ENCODE measurements around the gene CCSER1.
"Not testable (repeated sequence)": the region's sequence is repeated elsewhere in the genome, so short reads cannot be mapped to it uniquely, and the experiment has no call there.

CCSER1 gene

GRCh38 chr4:91212211-91212610, 1085.0 kb downstream of the CCSER1 start:
- no peak overlapping the region for H3K27ac ChIP-seq
- H3K9ac ChIP-seq (ENCODE audit: insufficient read length): no peak overlapping the region
- no peaks in the 10 kb centered on the region for H3K36me3 ChIP-seq (ENCODE audit: insufficient read depth, low read length)
- DNase-seq (ENCODE audit: low read depth, low spot score): no peak
- H3K4me3 ChIP-seq: no peak overlapping the region
- H3K9me3 ChIP-seq (ENCODE audit: low read depth, low read length): no peaks in the 10 kb centered on the region
- TF ChIP-seq FOXP2 (optimal IDR thresholded peaks at IDR 0.05; ENCODE audit: control extremely low read depth, extremely low read length, insufficient read depth) (no peak), EZH2 (IDR thresholded peaks at IDR 0.05) (no peak), POLR2AphosphoS5 (IDR thresholded peaks at IDR 0.05; ENCODE audit: borderline replicate concordance, low read depth, low read length) (no peak)

GRCh38 chr4:91217831-91218403, 1090.7 kb downstream of the CCSER1 start:
- H3K4me3 ChIP-seq; H3K27ac ChIP-seq; DNase-seq (ENCODE audit: low read depth, low spot score); H3K9me3 ChIP-seq (ENCODE audit: low read depth, low read length); H3K36me3 ChIP-seq (ENCODE audit: insufficient read depth, low read length); H3K9ac ChIP-seq (ENCODE audit: insufficient read length): not testable (repeated sequence)

GRCh38 chr4:91220315-91220714, 1093.1 kb downstream of the CCSER1 start:
- H3K36me3 ChIP-seq (ENCODE audit: insufficient read depth, low read length): no peaks in the 10 kb centered on the region
- no peaks in the 10 kb centered on the region for H3K9me3 ChIP-seq (ENCODE audit: low read depth, low read length)
- H3K9ac ChIP-seq (ENCODE audit: insufficient read length): no peak overlapping the region
- no peak overlapping the region for H3K27ac ChIP-seq
- no peak overlapping the region for H3K4me3 ChIP-seq
- DNase-seq (ENCODE audit: low read depth, low spot score): no peak
- no peak for TF ChIP-seq EZH2 (IDR thresholded peaks at IDR 0.05)
- TF ChIP-seq POLR2AphosphoS5 (IDR thresholded peaks at IDR 0.05; ENCODE audit: borderline replicate concordance, low read depth, low read length): no peak
- no peak for TF ChIP-seq FOXP2 (optimal IDR thresholded peaks at IDR 0.05; ENCODE audit: control extremely low read depth, extremely low read length, insufficient read depth)

- no peak overlapping the region for H3K9ac ChIP-seq (ENCODE audit: insufficient read length)
- no peaks in the 10 kb centered on the region for H3K36me3 ChIP-seq (ENCODE audit: insufficient read depth, low read length)
- H3K27ac ChIP-seq: no peak overlapping the region
- no peaks in the 10 kb centered on the region for H3K9me3 ChIP-seq (ENCODE audit: low read depth, low read length)
- no peak overlapping the region for H3K4me3 ChIP-seq
- no peak for DNase-seq (ENCODE audit: low read depth, low spot score)
- TF ChIP-seq EZH2 (IDR thresholded peaks at IDR 0.05): no peak
- TF ChIP-seq FOXP2 (optimal IDR thresholded peaks at IDR 0.05; ENCODE audit: control extremely low read depth, extremely low read length, insufficient read depth): no peak
Measured at GRCh38 chr4:91222014-91222413, 1094.8 kb downstream of the CCSER1 start.

- no peak for DNase-seq (ENCODE audit: low read depth, low spot score)
- no peak overlapping the region for H3K27ac ChIP-seq
- H3K9me3 ChIP-seq (ENCODE audit: low read depth, low read length): no peaks in the 10 kb centered on the region
- no peak overlapping the region for H3K4me3 ChIP-seq
- H3K9ac ChIP-seq (ENCODE audit: insufficient read length): no peak overlapping the region
- H3K36me3 ChIP-seq (ENCODE audit: insufficient read depth, low read length): no peaks in the 10 kb centered on the region
- TF ChIP-seq EZH2 (IDR thresholded peaks at IDR 0.05): no peak
- no peak for TF ChIP-seq POLR2AphosphoS5 (IDR thresholded peaks at IDR 0.05; ENCODE audit: borderline replicate concordance, low read depth, low read length)
- no peak for TF ChIP-seq FOXP2 (optimal IDR thresholded peaks at IDR 0.05; ENCODE audit: control extremely low read depth, extremely low read length, insufficient read depth)
Measured at GRCh38 chr4:91226867-91227266, 1099.7 kb downstream of the CCSER1 start.

GRCh38 chr4:91228659-91229058, 1101.5 kb downstream of the CCSER1 start:
- Histone ChIP-seq H3K9ac (ENCODE audit: insufficient read length) (no peak overlapping the region), H3K4me3 (no peak overlapping the region), H3K27ac (no peak overlapping the region), H3K9me3 (ENCODE audit: low read depth, low read length) (no peaks in the 10 kb centered on the region), H3K36me3 (ENCODE audit: insufficient read depth, low read length) (no peaks in the 10 kb centered on the region)
- DNase-seq (ENCODE audit: low read depth, low spot score): no peak
- no peak for TF ChIP-seq EZH2 (IDR thresholded peaks at IDR 0.05)
- TF ChIP-seq POLR2AphosphoS5 (IDR thresholded peaks at IDR 0.05; ENCODE audit: borderline replicate concordance, low read depth, low read length): no peak
- no peak for TF ChIP-seq FOXP2 (optimal IDR thresholded peaks at IDR 0.05; ENCODE audit: control extremely low read depth, extremely low read length, insufficient read depth)

- no peak overlapping the region for H3K9ac ChIP-seq (ENCODE audit: insufficient read length)
- TF ChIP-seq FOXP2 (optimal IDR thresholded peaks at IDR 0.05; ENCODE audit: control extremely low read depth, extremely low read length, insufficient read depth) (no peak), POLR2AphosphoS5 (IDR thresholded peaks at IDR 0.05; ENCODE audit: borderline replicate concordance, low read depth, low read length) (no peak), EZH2 (IDR thresholded peaks at IDR 0.05) (no peak)
- no peak overlapping the region for H3K4me3 ChIP-seq
- H3K36me3 ChIP-seq (ENCODE audit: insufficient read depth, low read length): no peaks in the 10 kb centered on the region
- no peaks in the 10 kb centered on the region for H3K9me3 ChIP-seq (ENCODE audit: low read depth, low read length)
- H3K27ac ChIP-seq: no peak overlapping the region
- no peak for DNase-seq (ENCODE audit: low read depth, low spot score)
Measured at GRCh38 chr4:91233164-91233563, 1106.0 kb downstream of the CCSER1 start.

GRCh38 chr4:91243132-91243531, 1115.9 kb downstream of the CCSER1 start:
- H3K9me3 ChIP-seq (ENCODE audit: low read depth, low read length): no peaks in the 10 kb centered on the region
- no peak overlapping the region for H3K4me3 ChIP-seq
- H3K27ac ChIP-seq: no peak overlapping the region
- no peaks in the 10 kb centered on the region for H3K36me3 ChIP-seq (ENCODE audit: insufficient read depth, low read length)
- no peak overlapping the region for H3K9ac ChIP-seq (ENCODE audit: insufficient read length)
- TF ChIP-seq POLR2AphosphoS5 (IDR thresholded peaks at IDR 0.05; ENCODE audit: borderline replicate concordance, low read depth, low read length) (no peak), FOXP2 (optimal IDR thresholded peaks at IDR 0.05; ENCODE audit: control extremely low read depth, extremely low read length, insufficient read depth) (no peak)
- no peak for DNase-seq (ENCODE audit: low read depth, low spot score)

GRCh38 chr4:91256043-91256442, 1128.8 kb downstream of the CCSER1 start:
- no peak overlapping the region for H3K9ac ChIP-seq (ENCODE audit: insufficient read length)
- H3K4me3 ChIP-seq: no peak overlapping the region
- no peak overlapping the region for H3K27ac ChIP-seq
- no peak for TF ChIP-seq EZH2 (IDR thresholded peaks at IDR 0.05)
- no peak for TF ChIP-seq POLR2AphosphoS5 (IDR thresholded peaks at IDR 0.05; ENCODE audit: borderline replicate concordance, low read depth, low read length)
- no peak for TF ChIP-seq FOXP2 (optimal IDR thresholded peaks at IDR 0.05; ENCODE audit: control extremely low read depth, extremely low read length, insufficient read depth)
- DNase-seq (ENCODE audit: low read depth, low spot score): no peak
- H3K9me3 ChIP-seq (ENCODE audit: low read depth, low read length): no peaks in the 10 kb centered on the region
- H3K36me3 ChIP-seq (ENCODE audit: insufficient read depth, low read length): no peaks in the 10 kb centered on the region

All from SK-N-MC (cell line).